Ishikawa (cell line): ENCODE measurements around the gene SIAH1.

ENCODE experiments used
- CEBPB ChIP-seq: IDR thresholded peaks from 2 replicates; pipeline ENCODE4 v1.6.1; 2012
- CREB1 ChIP-seq: IDR thresholded peaks from 2 replicates; pipeline ENCODE4 v1.6.1; 2012; ENCODE audit warnings: low read depth
- EGR1 ChIP-seq: IDR thresholded peaks from 2 replicates; pipeline ENCODE4 v1.6.1; 2012
- EP300 ChIP-seq: IDR thresholded peaks from 2 replicates; pipeline ENCODE4 v1.6.1; 2012; ENCODE audit warnings: borderline replicate concordance
- FOXM1 ChIP-seq: IDR thresholded peaks from 2 replicates; pipeline ENCODE4 v1.6.1; 2012; ENCODE audit warnings: low read depth, borderline replicate concordance
- NFIC ChIP-seq: IDR thresholded peaks from 2 replicates; pipeline ENCODE4 v1.6.1; 2012
- RAD21 ChIP-seq: IDR thresholded peaks from 2 replicates; pipeline ENCODE4 v1.6.1; 2012; ENCODE audit warnings: low read depth
- REST ChIP-seq: IDR thresholded peaks from 2 replicates; pipeline ENCODE4 v1.6.1; 2012; ENCODE audit warnings: low read depth, mild to moderate bottlenecking
- TAF1 ChIP-seq: IDR thresholded peaks from 2 replicates; pipeline ENCODE4 v1.6.1; 2012; ENCODE audit warnings: low read depth, mild to moderate bottlenecking
- TCF12 ChIP-seq: IDR thresholded peaks from 2 replicates; pipeline ENCODE4 v1.6.1; 2012; ENCODE audit warnings: low read depth
- TEAD4 ChIP-seq: IDR thresholded peaks from 2 replicates; pipeline ENCODE4 v1.6.1; 2012
- YY1 ChIP-seq: IDR thresholded peaks from 2 replicates; pipeline ENCODE4 v1.6.1; 2012; ENCODE audit warnings: low read depth
- ZBTB7A ChIP-seq: IDR thresholded peaks from 2 replicates; pipeline ENCODE4 v1.6.1; 2012; ENCODE audit warnings: low read depth
- TF ChIP-seq, protein P1 (sequence below): IDR thresholded peaks from 2 replicates; pipeline ENCODE4 v1.6.1; 2012
- TF ChIP-seq, protein P2 (sequence below): IDR thresholded peaks from 2 replicates; pipeline ENCODE4 v1.6.1; 2012

The SIAH1 gene

DNA sequence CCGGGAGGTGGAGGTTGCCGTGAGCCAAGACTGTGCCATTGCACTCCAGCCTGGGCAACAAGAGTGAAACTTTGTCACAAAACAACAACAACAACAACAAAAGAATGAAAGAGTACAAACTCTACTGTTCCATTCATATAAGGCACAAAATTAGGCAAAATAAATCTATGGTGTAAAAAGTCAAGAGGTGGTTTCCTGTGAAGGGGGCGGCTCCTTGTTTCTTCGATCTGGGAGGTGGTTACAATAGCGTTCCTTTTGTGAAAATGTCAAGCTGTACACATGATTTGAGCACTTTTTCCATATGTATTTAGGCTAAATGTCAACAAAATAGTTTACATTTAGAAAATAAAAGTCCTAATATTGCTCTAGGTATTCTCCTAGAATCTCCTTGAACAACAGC is 6.9 kb downstream of the SIAH1 start:
- TF ChIP-seq EP300 (no peak), REST (no peak), NFIC (no peak), CEBPB (no peak), TEAD4 (no peak), YY1 (no peak), TCF12 (no peak), RAD21 (no peak), TAF1 (no peak)
- TF ChIP-seq, protein P1, sequence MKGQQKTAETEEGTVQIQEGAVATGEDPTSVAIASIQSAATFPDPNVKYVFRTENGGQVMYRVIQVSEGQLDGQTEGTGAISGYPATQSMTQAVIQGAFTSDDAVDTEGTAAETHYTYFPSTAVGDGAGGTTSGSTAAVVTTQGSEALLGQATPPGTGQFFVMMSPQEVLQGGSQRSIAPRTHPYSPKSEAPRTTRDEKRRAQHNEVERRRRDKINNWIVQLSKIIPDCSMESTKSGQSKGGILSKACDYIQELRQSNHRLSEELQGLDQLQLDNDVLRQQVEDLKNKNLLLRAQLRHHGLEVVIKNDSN: no peak

DNA sequence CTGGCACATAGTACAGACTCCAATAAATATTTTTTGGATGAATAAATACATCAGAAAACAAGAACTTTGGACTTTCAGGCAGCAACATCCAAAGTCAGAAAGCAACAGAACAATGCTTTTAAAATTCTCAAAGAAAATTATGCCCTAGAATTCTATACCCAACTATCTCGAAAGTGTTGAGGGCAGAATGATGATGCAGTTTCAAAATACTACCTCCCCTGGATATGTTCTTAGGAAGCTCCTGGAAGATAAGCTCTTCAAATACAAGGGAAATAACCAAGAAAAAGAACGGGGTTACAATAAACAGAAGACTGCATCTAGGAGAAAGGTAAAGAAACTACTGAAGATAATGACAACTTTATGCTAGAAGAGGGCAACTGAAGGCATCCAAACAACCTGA is 11.0 kb downstream of the SIAH1 start:
- TF ChIP-seq, protein P1: no peak
- TF ChIP-seq TAF1 (no peak), REST (no peak), RAD21 (no peak), CREB1 (no peak), YY1 (no peak), EGR1 (no peak), EP300 (no peak), ZBTB7A (no peak)
- TF ChIP-seq, protein P2, sequence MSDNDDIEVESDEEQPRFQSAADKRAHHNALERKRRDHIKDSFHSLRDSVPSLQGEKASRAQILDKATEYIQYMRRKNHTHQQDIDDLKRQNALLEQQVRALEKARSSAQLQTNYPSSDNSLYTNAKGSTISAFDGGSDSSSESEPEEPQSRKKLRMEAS: no peak

DNA sequence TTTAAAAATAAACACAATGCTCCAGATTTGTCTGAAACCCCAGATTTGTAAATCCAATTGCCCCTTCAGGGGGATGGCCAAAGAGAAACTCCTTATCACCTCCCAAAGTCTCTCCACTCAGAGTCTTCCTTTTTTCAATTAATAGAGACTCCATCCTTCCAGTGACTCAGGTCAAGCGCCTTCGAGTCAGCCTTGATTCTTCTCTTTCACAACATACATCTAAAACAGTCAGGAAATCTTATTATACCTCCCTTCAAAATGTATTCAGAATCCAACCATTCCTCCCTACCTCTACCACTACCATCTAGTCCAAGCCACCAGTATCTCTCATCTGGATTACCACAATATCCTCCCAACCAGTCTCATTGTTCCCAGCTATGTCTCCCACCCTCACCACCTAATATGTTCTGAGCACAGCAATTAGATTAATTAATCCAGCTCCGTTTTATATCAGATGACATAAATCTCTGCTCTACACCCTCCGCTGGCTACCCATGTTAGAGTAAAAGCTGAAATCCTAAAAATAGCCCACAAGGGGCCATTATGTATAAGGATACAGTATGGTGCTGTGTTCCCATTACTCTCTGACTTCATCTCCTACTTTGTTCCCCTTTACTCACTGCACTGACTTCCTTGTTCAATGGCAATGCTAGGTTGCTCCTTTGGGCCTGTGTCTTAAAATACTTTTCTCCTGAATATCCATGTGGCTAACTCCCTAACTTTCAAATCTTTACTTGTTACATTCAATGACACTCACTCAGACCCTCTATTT is 11.8 kb downstream of the SIAH1 start:
- no peak for TF ChIP-seq TAF1

- TF ChIP-seq EGR1: no peak
- TF ChIP-seq EP300: no peak
- TF ChIP-seq YY1: no peak
- no peak for TF ChIP-seq TCF12
- TF ChIP-seq TEAD4: no peak
- TF ChIP-seq, protein P2: no peak
- TF ChIP-seq TAF1: no peak
- TF ChIP-seq, protein P1: no peak
- TF ChIP-seq CREB1: no peak
- TF ChIP-seq REST: no peak
- TF ChIP-seq CEBPB: no peak
- TF ChIP-seq FOXM1: no peak
- no peak for TF ChIP-seq RAD21
- no peak for TF ChIP-seq ZBTB7A
Measured at GRCh38 chr16:48372744-48373143, 12.5 kb downstream of the SIAH1 start.

- TF ChIP-seq YY1 (no peak), REST (no peak), EGR1 (no peak), ZBTB7A (no peak), EP300 (no peak), NFIC (no peak), TEAD4 (no peak), CREB1 (no peak), CEBPB (no peak)
- TF ChIP-seq, protein P1: no peak
- TF ChIP-seq, protein P2: no peak
Measured at GRCh38 chr16:48371393-48371780, 13.8 kb downstream of the SIAH1 start.
